HL-60/S4 treated with phorbol 12-myristate 13-acetate at 8.2 ng/mL for 4 days and 3 days (cell line): ENCODE measurements around the gene RAB11B.
"Not testable (repeated sequence)": the region's sequence is repeated elsewhere in the genome, so short reads cannot be mapped to it uniquely, and the experiment has no call there.

Source experiments
- in situ Hi-C: fragments of 300-500 bp; cut with MboI; formaldehyde crosslinking; loops from 2 replicates; pipeline ENCODE4 v1.15.0; 2022; ENCODE audit warnings: low sequenced_read_pairs

Gene RAB11B

GRCh38 chr19:8370176-8371010, 19.8 kb upstream of the RAB11B start:
- in situ Hi-C loops: no loop called here

GRCh38 chr19:8371011-8371804, 19.0 kb upstream of the RAB11B start:
- in situ Hi-C loops: no loop called here

GRCh38 chr19:8373867-8374813, 16.0 kb upstream of the RAB11B start:
- in situ Hi-C loops: no loop called here

GRCh38 chr19:8375766-8376165, 14.4 kb upstream of the RAB11B start:
- in situ Hi-C loops: not testable (repeated sequence)

- in situ Hi-C loops: not testable (repeated sequence)
Measured at GRCh38 chr19:8376373-8376974, 13.7 kb upstream of the RAB11B start.

- in situ Hi-C loops: no loop called here
Measured at GRCh38 chr19:8377598-8377997, 12.6 kb upstream of the RAB11B start.

- in situ Hi-C loops: not testable (repeated sequence)
Measured at GRCh38 chr19:8379156-8379891, 10.8 kb upstream of the RAB11B start.

GRCh38 chr19:8384569-8384968, 5.6 kb upstream of the RAB11B start:
- in situ Hi-C loops: not testable (repeated sequence)

- in situ Hi-C loops: not testable (repeated sequence)
Measured at GRCh38 chr19:8385103-8385502, 5.1 kb upstream of the RAB11B start.

- in situ Hi-C loops: not testable (repeated sequence)
Measured at GRCh38 chr19:8385566-8385965, 4.6 kb upstream of the RAB11B start.

GRCh38 chr19:8386419-8386818, 3.7 kb upstream of the RAB11B start:
- in situ Hi-C loops: not testable (repeated sequence)

- in situ Hi-C loops: no loop called here
Measured at GRCh38 chr19:8386990-8387389, 3.2 kb upstream of the RAB11B start.

GRCh38 chr19:8387688-8388611, 2.2 kb upstream of the RAB11B start:
- in situ Hi-C loops: no loop called here

- in situ Hi-C loops: no loop called here
Measured at GRCh38 chr19:8388612-8388958, 1.6 kb upstream of the RAB11B start.

GRCh38 chr19:8390617-8390981, 439 bp downstream of the RAB11B start:
- in situ Hi-C loops: no loop called here

- in situ Hi-C loops: no loop called here
Measured at GRCh38 chr19:8391198-8392016, 1.2 kb downstream of the RAB11B start.

GRCh38 chr19:8392017-8392591, 1.9 kb downstream of the RAB11B start:
- in situ Hi-C loops: no loop called here
